GM13976 (cell line): ENCODE measurements around the gene FSTL1.

Source experiments
- DNase-seq: peaks from one replicate; pipeline ENCODE4 v3.0.0; 2012; ENCODE audit warnings: low spot score
- in situ Hi-C: fragments of 300-500 bp; cut with MboI; formaldehyde crosslinking; loops from one replicate; pipeline ENCODE4 v1.12.0; 2022; ENCODE audit warnings: low sequenced_read_pairs, mixed read lengths, inconsistent platforms; ENCODE audit not compliant: unreplicated experiment
- TF ChIP-seq, protein P1 (sequence below): IDR thresholded peaks from 2 replicates; pipeline ENCODE4 v1.5.1; 2012; ENCODE audit warnings: borderline replicate concordance, mild to moderate bottlenecking; ENCODE audit not compliant: insufficient read depth; ENCODE audit errors: extremely low read depth, missing control alignments, control extremely low read depth

FSTL1 gene

DNA sequence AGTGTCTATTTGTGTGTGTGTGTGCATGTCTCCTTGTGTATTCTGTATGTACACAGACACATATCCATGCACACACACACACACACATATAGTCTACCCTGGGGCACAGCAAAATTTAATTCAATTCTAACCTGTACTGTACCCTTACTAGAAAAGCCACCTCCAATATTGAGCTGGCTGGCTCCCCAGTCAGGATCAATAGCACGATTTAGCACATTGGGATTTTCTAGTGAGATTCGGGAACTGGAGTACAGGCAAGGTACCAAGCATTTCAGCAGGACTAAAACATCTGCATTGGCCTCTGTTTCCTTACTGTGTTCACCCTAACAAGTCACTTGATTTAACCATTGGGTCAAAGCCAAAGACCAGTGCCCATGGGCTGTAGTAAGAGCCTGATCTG lies 13.2 kb downstream of the FSTL1 start:
- in situ Hi-C loops, result no loop called here
- TF ChIP-seq, protein P1, sequence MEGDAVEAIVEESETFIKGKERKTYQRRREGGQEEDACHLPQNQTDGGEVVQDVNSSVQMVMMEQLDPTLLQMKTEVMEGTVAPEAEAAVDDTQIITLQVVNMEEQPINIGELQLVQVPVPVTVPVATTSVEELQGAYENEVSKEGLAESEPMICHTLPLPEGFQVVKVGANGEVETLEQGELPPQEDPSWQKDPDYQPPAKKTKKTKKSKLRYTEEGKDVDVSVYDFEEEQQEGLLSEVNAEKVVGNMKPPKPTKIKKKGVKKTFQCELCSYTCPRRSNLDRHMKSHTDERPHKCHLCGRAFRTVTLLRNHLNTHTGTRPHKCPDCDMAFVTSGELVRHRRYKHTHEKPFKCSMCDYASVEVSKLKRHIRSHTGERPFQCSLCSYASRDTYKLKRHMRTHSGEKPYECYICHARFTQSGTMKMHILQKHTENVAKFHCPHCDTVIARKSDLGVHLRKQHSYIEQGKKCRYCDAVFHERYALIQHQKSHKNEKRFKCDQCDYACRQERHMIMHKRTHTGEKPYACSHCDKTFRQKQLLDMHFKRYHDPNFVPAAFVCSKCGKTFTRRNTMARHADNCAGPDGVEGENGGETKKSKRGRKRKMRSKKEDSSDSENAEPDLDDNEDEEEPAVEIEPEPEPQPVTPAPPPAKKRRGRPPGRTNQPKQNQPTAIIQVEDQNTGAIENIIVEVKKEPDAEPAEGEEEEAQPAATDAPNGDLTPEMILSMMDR, result no peak
- DNase-seq, result no peak

DNA sequence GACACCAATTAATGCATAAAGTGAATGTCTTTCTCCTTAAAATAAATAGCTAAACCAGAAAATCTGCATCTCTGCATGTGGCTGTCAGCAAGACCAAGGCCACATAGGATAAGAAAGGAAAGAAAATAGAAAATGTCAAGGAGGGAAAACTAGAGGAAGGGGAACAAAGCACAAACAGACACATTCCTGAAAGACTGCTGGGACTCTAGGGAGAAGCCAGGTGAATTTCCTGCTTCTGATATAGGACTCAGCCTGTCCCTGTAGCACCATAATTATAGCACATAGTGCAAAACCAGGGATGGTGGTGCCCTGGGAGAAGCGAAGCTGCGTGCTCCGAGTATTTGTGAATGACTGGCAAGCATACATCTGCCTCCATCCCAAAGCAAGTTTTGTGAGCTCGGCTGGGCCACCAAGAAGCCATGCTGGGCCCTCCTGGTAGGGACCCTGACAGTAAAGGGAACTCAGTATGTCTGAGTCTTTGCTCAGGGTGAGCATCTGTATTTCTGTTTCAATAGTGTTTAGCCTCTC lies 14.2 kb downstream of the FSTL1 start:
- TF ChIP-seq, protein P1, result no peak
- DNase-seq, result no peak
- in situ Hi-C loops, result no loop called here

DNA sequence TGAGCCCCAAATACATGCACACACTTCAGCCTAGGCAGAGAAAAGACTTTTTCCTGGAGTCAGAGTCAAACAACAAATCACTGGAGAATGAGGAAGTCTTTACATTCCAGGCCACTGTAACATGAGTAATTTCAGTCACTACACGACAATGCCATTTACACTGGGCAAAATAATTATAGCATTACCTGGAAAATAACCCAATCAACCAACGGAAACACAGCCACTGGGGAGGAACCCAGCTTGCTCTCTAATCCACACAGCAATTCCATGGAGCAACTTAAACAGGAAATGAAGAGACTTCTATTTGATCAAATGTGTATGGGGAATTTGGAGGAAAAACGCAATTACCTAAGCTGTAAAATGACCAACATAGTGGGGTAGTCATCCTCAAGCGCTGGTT lies 15.2 kb downstream of the FSTL1 start:
- in situ Hi-C loops, result no loop called here
- DNase-seq, result no peak
- TF ChIP-seq, protein P1, result no peak

DNA sequence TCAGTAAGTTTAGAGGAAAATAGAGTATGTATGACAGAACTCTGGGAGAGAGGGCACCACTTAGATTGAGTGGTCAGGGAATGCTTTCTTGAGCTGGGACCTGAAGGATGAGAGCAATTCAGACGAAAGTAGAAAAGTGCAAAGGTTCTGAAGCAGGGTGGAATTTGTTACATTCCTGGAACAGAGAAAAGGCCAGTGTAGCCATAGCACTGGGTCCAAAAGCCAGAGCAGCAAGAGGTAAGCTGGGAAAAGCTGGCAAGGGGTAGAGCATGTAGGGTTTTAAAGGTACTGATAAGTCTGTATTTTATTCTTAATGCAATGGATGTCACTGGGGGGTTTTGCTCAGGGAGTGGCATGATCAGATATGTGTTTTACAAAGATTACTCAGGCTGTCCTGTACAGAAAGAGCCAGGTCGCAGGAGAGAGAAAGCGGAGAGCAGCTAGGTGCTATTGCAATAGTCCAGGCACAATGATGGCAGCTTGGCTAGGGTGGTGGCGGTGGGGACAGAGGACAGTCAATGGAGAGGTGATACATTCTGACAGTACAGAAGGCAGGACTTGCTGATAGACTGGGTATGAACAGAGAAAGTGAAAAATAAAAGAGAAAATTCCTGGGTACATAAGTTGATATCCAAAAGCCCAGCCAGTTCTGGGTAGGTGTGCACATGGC lies 17.0 kb downstream of the FSTL1 start:
- no peak for DNase-seq
- TF ChIP-seq, protein P1, result no peak
- in situ Hi-C loops, result no loop called here

DNA sequence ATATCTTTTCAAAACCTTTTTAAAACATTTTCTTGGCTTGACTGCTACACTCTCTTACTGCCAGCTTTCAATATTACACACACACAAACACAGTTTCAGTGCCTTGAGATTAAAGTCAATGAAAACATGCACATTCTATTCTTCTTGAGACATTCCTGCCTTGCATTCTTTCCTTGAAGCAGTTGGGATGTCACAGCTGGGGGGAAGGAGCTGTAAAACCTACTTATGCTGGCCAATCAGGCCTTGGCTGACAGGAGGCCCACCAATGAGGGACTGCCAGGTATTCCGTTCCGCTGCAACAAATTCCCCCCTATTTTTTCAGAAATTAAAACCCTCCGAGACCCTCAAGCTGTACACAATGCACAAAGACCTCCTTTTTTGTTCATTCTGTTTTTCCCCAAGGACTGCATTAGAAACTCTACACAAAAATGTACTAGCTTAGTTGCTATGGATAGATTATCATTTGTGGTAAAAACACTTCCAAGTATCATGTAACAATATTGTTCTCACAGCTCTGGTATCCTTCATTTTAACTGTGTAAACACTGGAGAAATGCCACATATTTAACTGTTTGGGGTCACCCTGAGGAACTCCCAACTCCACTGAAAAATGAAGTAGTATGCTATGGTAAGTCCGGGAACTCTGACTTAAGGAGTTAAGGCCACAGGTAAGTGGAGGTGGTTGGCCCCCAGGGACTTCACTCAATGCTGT lies 18.5 kb downstream of the FSTL1 start:
- no peak for DNase-seq
- TF ChIP-seq, protein P1, result no peak
- in situ Hi-C loops, result no loop called here

DNA sequence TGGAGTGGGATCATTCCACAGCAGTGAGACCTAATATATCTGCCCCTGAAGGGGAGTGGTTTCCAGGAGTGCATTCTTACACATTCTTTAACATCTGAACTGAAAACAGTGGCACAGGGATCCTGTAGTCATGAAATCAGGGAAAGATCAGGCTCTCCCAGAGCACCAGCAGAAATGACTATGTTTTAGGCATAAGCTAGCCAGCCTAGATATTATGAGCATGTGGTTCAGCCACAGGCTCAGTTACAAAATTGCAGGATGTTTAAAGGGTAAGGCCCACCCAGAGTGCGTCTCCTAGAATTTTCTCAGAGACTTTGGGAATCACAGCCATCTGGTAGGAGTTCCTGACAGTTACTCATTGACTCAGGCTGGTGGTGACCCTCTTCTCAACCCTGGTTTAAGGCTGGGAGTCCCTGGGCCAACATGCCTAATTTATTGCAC lies 20.9 kb downstream of the FSTL1 start:
- DNase-seq, result no peak
- in situ Hi-C loops, result no loop called here
- TF ChIP-seq, protein P1, result no peak

DNA sequence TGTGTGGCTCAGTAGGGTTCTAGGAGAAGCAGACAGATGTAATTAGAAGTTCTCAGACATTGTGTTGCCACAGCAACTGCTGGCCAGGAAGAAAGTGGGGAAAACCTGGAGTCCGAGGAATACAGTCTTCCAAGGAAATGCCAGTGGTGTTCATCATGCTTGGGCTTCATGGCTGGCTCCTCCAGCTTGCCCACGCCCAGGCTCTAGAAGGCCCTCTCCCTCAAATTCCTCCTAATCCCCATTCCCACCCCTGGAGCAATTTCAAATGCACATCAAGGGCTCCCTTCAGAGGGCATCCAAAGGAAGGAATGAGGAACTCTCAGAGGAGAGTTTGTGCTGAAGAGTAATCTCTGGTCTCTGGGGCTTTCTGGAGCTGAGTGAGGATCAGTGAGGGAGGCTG lies 21.9 kb downstream of the FSTL1 start:
- TF ChIP-seq, protein P1, result no peak
- in situ Hi-C loops, result no loop called here
- no peak for DNase-seq
